HG03571 (cell line): Measurements from ENCODE around the gene PLA2G2D.
A peak's percentile ranks its signal among the peaks of the same experiment; 100 is the strongest.
"Not testable (repeated sequence)": the region's sequence is repeated elsewhere in the genome, so short reads cannot be mapped to it uniquely, and the experiment has no call there.

Experiments used
- ATAC-seq: cut with Tn5 transposase; IDR thresholded peaks from one replicate; pipeline ENCODE4 v1.9.1; 2021; ENCODE audit not compliant: unreplicated experiment

The PLA2G2D gene

DNA sequence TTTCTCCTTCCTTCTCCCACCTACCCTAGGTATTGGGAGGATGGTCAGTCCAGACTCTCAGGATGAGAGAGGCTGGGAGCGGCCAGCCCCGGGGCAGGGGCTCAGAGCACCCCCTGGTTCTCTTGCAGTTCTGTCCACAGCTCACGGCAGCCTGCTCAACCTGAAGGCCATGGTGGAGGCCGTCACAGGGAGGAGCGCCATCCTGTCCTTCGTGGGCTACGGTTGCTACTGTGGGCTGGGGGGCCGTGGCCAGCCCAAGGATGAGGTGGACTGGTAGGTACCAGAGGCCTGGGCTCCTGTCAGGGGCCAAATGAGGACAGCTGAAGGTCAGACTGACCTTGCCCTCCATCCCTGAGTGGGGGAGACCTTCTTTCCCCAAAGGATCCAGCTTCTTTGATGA lies 24.0 kb upstream of the PLA2G2D start:
- no peak for ATAC-seq

- ATAC-seq: no peak
Observed at GRCh38 chr1:20142001-20142710, 22.8 kb upstream of the PLA2G2D start.

DNA sequence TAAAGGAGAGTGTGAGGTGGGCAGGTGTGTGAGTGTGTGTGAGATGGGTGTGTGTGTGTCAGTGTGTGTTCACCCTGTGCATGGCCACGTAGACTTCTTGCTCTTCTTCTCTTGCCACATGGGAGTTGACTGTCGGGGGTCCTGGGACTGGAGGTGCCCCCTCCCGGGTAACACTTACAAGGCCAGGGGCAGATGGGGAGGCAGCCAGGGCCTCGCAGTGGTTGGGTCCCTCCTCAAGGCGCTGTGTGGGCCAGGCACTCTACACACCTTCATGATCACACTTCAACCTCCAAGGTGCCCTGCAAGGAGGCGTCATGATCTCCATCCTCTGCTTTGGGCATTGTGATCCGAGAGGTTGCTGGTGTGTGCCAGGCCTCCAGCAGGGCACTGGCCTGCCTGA lies 22.1 kb upstream of the PLA2G2D start:
- no peak for ATAC-seq

DNA sequence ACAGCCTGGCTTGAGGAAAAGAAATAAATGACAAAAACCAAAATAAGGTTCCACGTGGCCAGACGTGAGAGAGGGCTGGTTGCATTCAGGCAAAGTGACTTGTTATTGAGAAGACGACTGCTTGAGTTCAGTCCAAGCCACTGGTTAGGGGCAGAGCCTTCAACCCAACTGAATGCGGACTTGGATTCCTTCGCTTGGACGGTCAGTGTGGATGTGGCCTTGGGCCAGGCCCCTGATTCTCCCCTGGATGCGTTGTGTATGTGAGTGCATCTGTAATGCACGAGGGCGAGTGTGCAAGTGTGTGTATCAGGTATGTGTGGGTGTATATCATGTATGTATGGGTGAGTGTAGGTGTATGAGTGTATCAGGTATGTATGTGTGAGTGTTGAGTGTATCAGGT lies 21.7 kb upstream of the PLA2G2D start:
- no peak for ATAC-seq

GRCh38 chr1:20139776-20140612 lies 20.7 kb upstream of the PLA2G2D start:
- no peak for ATAC-seq

GRCh38 chr1:20138961-20139550 lies 19.7 kb upstream of the PLA2G2D start, which contains the start of gene PLA2G2F:
PLA2G2F (plus strand) TSS chr1:20139323; CDS start chr1:20139428, 105 bp downstream.
- no peak for ATAC-seq

- ATAC-seq: no peak
Observed at GRCh38 chr1:20138346-20138745, 19.0 kb upstream of the PLA2G2D start.

- no peak for ATAC-seq
Observed at GRCh38 chr1:20137604-20138003, 18.3 kb upstream of the PLA2G2D start.

GRCh38 chr1:20137055-20137454 lies 17.7 kb upstream of the PLA2G2D start:
- ATAC-seq: no peak

GRCh38 chr1:20136249-20136648 lies 16.9 kb upstream of the PLA2G2D start:
- ATAC-seq: no peak

GRCh38 chr1:20134995-20135394 lies 15.7 kb upstream of the PLA2G2D start:
- ATAC-seq: no peak

- ATAC-seq: not testable (repeated sequence)
Observed at GRCh38 chr1:20130518-20130917, 11.2 kb upstream of the PLA2G2D start.

DNA sequence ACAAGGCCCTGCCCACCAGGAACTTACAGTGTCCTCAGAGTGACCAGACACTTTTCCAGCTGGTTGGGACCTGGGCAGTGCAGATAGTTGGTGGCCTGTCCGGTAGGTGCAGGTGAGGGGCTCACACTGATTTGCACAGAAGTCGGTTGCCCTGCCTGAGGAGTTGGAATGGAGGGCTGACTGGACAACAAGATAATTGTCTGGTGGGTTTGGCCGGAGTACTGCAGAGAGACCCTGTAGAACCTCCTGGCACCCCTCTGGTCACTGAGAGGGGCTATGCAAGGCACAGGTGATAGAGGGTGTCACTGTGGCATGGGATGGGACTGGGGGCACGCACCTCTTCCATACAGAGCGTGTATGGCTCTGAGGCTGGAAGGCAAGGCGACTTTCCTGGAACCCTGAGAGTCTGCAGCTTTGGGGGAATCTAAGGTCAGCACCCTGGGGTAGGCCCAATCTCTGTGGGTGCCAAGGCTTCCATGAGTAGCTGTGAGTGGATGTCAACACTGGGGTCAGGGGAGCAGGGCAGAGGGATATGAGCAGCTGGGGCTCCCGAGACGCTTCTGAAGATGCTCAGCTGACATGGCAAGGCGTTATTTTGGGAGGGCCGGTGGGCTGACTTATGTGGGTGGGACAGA lies 7.6 kb upstream of the PLA2G2D start:
- ATAC-seq: no peak

DNA sequence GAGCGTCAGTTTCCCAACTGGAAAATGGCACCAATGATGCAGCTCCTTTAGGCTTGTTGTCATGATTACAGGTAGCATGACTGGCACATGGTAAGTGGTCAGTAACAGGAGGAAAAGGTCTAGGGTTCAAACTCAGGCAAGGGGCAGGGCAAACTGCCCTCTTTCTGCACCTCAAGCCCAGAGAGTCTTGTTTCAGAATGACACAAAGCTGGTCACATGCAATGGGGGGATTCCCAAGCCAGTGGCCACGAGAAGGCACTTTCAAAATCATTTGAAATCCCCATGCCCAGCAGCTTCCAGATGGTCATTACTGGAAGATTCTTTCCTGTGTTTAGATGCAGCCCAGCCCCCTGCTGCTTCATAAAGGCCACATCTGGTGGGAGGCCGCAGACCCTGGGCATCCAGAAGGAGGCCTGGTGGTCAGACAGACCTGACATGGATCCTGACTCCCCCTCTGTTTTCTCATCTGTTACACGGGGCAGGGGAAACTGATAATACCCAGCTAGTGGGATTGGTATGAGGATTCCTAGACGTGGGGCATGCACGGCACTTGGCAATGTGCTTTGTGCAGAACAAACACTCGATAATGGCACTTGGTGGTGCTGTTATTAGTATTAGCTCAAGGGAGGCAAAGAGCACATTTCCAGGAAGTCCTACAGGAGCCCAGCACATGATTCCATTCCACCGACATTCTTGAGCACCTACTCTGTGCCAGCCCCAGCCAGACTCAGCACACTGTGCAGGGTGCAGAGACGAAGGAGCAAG lies 6.9 kb upstream of the PLA2G2D start:
- ATAC-seq: peak; percentile 56

GRCh38 chr1:20125100-20125499 lies 5.8 kb upstream of the PLA2G2D start:
- ATAC-seq: no peak

- ATAC-seq: no peak
Observed at GRCh38 chr1:20124456-20125057, 5.2 kb upstream of the PLA2G2D start.

DNA sequence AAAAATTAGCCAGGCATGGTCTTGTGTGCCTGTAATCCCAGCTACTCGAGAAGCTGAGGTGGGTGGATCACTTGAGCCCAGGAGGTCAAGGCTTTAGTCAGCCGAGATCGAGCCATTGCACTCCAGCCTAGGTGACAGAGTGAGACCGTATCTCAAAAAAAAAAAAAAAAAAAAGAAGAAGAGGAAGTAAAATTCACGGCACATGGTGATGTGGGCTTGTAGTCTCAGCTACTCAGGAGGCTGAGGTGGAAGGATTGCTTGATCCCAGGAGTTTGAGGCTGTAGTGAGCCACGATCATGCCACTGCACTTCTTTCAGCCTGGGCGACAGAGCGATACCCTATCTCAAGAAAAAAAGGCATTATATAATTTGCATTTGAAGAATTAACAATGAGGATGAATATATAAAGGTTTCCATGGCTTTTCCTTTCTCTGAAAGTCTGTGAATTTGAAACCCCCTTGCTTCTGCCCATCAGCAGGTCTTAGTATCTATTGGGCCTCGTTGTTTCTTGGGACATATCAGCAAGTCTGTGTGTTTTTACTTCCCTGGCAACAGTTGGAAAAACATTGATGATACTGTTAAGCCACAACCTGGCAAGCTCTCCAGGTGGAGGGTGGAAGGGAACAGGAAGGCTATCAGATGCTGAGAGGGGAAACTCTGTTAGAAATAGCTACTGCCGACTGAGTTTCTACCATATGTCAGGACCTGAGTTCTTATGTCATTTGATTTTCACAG lies 4.6 kb upstream of the PLA2G2D start:
- ATAC-seq: no peak

- ATAC-seq: no peak
Observed at GRCh38 chr1:20120796-20121195, 1.5 kb upstream of the PLA2G2D start.

DNA sequence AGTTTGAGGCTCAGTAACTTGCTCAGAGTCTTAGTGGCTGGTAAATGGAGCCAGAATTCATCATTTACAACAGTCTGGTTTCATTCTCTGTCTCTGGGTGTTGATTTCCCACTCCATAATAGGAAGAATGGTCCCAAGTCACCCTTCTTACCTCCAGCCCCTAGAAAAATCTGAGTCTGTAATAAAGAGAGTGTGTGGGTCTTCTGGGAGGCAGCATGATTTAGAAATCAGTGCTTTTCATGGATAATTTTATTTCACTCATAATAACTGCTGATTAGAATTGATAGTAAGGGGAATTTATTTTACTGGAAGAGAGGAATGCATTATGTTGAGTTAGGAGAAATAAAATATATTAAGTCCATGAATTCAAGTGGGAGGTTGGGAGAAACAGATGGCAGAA lies 2.1 kb downstream of the PLA2G2D start:
- ATAC-seq: no peak

DNA sequence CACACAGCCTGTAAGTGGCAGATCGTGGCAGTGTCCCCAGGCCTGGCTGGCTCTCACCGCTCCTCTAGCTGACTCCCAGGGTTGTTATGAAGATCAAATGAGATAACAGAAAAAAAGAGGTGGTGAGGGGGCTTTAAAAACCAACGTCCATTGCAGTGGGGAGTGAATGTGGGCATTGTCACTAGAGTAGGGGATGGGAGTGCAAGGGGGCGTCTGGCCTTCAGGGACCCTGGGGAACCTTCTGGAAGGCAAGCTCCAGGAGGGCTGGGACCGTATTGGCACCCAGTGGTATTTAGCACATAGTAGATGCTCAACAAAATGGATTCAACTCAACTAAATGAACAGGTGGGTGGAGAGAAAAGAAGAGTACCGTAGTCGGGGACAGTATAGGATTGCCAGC lies 3.4 kb downstream of the PLA2G2D start:
- no peak for ATAC-seq
